Measurements from ENCODE around the gene IMPA2. TPM values are rescaled to one million over a fixed set of nuclear protein-coding genes. Genes with fewer than 3 reads are reported as not detected.
"Not testable (repeated sequence)": the region's sequence is repeated elsewhere in the genome, so short reads cannot be mapped to it uniquely, and the experiment has no call there.

IMPA2 gene
- total RNA-seq, 3 donors from 2014 or later (not counting 1 experiment from before 2014, with no cell fraction given) = 2.7 to 6.6 (median 3.6) TPM

GRCh38 chr18:12072996-12073395 lies 91.7 kb downstream of the IMPA2 start:
- Histone ChIP-seq H3K27ac (ENCODE audit: low read length) (no peak overlapping the region), H3K4me3 (ENCODE audit: low read length) (no peak overlapping the region), H3K9me3 (ENCODE audit: control insufficient read depth, insufficient read depth, low read length) (no peaks in the 10 kb centered on the region), H3K4me1 (ENCODE audit: control insufficient read depth, insufficient read depth, low read length) (no peaks in the 10 kb centered on the region), H3K36me3 (ENCODE audit: control insufficient read depth, insufficient read depth, low read length) (no peaks in the 10 kb centered on the region), H3K27me3 (ENCODE audit: control insufficient read depth, insufficient read depth, low read length) (no peaks in the 10 kb centered on the region)
- no CpG with 5 or more reads among the region's 1 CpG for WGBS (ENCODE audit: insufficient coverage)
- no peak for DNase-seq
- no peak for ATAC-seq
- Mint-ChIP-seq H3K27ac (no peak overlapping the region), H3K9me3 (no peaks in the 10 kb centered on the region), H3K4me1 (no peaks in the 10 kb centered on the region), H3K36me3 (no peaks in the 10 kb centered on the region), H3K27me3 (ENCODE audit: low read depth in 2 of 2) (peaks cover 11 to 28% of the 10 kb centered on the region in 2 donors), H3K4me3 (no peak overlapping the region)
- TF ChIP-seq CTCF (IDR thresholded peaks at IDR 0.05) = no peak
- intact Hi-C loops (cut with micrococcal nuclease) = no loop called here

- no peak for TF ChIP-seq CTCF (IDR thresholded peaks at IDR 0.05)
- no peak for DNase-seq
- H3K9me3 Mint-ChIP-seq = no peaks in the 10 kb centered on the region
- no peak overlapping the region for H3K27ac ChIP-seq (ENCODE audit: low read length)
- H3K36me3 Mint-ChIP-seq = no peaks in the 10 kb centered on the region
- ATAC-seq = no peak
- intact Hi-C loops (cut with micrococcal nuclease) = no loop called here
- WGBS (ENCODE audit: insufficient coverage) = 97% methylated on average over 3 of the region's 3 CpGs
- no peaks in the 10 kb centered on the region for H3K4me1 ChIP-seq (ENCODE audit: control insufficient read depth, insufficient read depth, low read length)
- no peaks in the 10 kb centered on the region for H3K27me3 ChIP-seq (ENCODE audit: control insufficient read depth, insufficient read depth, low read length)
- H3K9me3 ChIP-seq (ENCODE audit: control insufficient read depth, insufficient read depth, low read length) = no peaks in the 10 kb centered on the region
- no peak overlapping the region for H3K27ac Mint-ChIP-seq
- H3K27me3 Mint-ChIP-seq (ENCODE audit: low read depth in 2 of 2) = peaks cover 11 to 28% of the 10 kb centered on the region in 2 donors
- H3K4me1 Mint-ChIP-seq = no peaks in the 10 kb centered on the region
- no peak overlapping the region for H3K4me3 Mint-ChIP-seq
- H3K4me3 ChIP-seq (ENCODE audit: low read length) = no peak overlapping the region
- H3K36me3 ChIP-seq (ENCODE audit: control insufficient read depth, insufficient read depth, low read length) = no peaks in the 10 kb centered on the region
Measured at GRCh38 chr18:12074736-12075135, 93.4 kb downstream of the IMPA2 start.

GRCh38 chr18:12076424-12077140 lies 95.3 kb downstream of the IMPA2 start:
- no peaks in the 10 kb centered on the region for H3K36me3 Mint-ChIP-seq
- DNase-seq (no peak), ATAC-seq (peak in 2 of 3 donors; percentile 44 to 76)
- no peaks in the 10 kb centered on the region for H3K9me3 ChIP-seq (ENCODE audit: control insufficient read depth, insufficient read depth, low read length)
- no peaks in the 10 kb centered on the region for H3K27me3 ChIP-seq (ENCODE audit: control insufficient read depth, insufficient read depth, low read length)
- H3K9me3 Mint-ChIP-seq = no peaks in the 10 kb centered on the region
- no peak overlapping the region for H3K27ac Mint-ChIP-seq
- WGBS (ENCODE audit: insufficient coverage) = 41% methylated on average over 58 of the region's 59 CpGs
- no peak overlapping the region for H3K27ac ChIP-seq (ENCODE audit: low read length)
- H3K36me3 ChIP-seq (ENCODE audit: control insufficient read depth, insufficient read depth, low read length) = no peaks in the 10 kb centered on the region
- H3K4me3 Mint-ChIP-seq = peak overlapping the region; percentile 65
- peaks cover 11 to 28% of the 10 kb centered on the region in 2 donors for H3K27me3 Mint-ChIP-seq (ENCODE audit: low read depth in 2 of 2)
- no peaks in the 10 kb centered on the region for H3K4me1 Mint-ChIP-seq
- no peak for TF ChIP-seq CTCF (IDR thresholded peaks at IDR 0.05)
- no peaks in the 10 kb centered on the region for H3K4me1 ChIP-seq (ENCODE audit: control insufficient read depth, insufficient read depth, low read length)
- intact Hi-C loops (cut with micrococcal nuclease) = no loop called here
- H3K4me3 ChIP-seq (ENCODE audit: low read length) = no peak overlapping the region

- H3K27ac ChIP-seq (ENCODE audit: low read length); H3K36me3 Mint-ChIP-seq; H3K27me3 ChIP-seq (ENCODE audit: control insufficient read depth, insufficient read depth, low read length); H3K4me1 ChIP-seq (ENCODE audit: control insufficient read depth, insufficient read depth, low read length); H3K4me1 Mint-ChIP-seq; DNase-seq; ATAC-seq; H3K36me3 ChIP-seq (ENCODE audit: control insufficient read depth, insufficient read depth, low read length); H3K9me3 Mint-ChIP-seq; intact Hi-C loops (cut with micrococcal nuclease); H3K4me3 Mint-ChIP-seq; H3K27ac Mint-ChIP-seq; H3K9me3 ChIP-seq (ENCODE audit: control insufficient read depth, insufficient read depth, low read length); H3K4me3 ChIP-seq (ENCODE audit: low read length): not testable (repeated sequence)
- peaks cover 6 to 28% of the 10 kb centered on the region in 2 donors for H3K27me3 Mint-ChIP-seq (ENCODE audit: low read depth in 2 of 2)
- WGBS (ENCODE audit: insufficient coverage) = 51% methylated on average over 2 of the region's 4 CpGs
Measured at GRCh38 chr18:12077994-12078393, 96.7 kb downstream of the IMPA2 start.

All from natural killer cell (primary cell).